Activated CD4-positive, alpha-beta T cell treated with anti-CD3 and anti-CD28 coated beads, Interleukin-2, amount 10 ng/mL, durations not matched to agents 24 days and 14 days (primary cell): ENCODE measurements around the gene ERG28. TPM values are rescaled to one million over a fixed set of nuclear protein-coding genes. Genes with fewer than 3 reads are reported as not detected.
"Not testable (repeated sequence)": the region's sequence is repeated elsewhere in the genome, so short reads cannot be mapped to it uniquely, and the experiment has no call there.

Experiments
- DNase-seq: peaks from one replicate; pipeline ENCODE4 v3.0.0; 2022
- H3K27ac Mint-ChIP-seq: one replicate; pipeline ENCODE4 v1.8.0; 2022; ENCODE audit warnings: mild to moderate bottlenecking, mixed read lengths
- H3K27me3 Mint-ChIP-seq: one replicate; pipeline ENCODE4 v1.8.0; 2022; ENCODE audit warnings: mixed read lengths
- H3K36me3 Mint-ChIP-seq: one replicate; pipeline ENCODE4 v1.8.0; 2022; ENCODE audit warnings: low read depth, mild to moderate bottlenecking, mixed read lengths
- H3K4me1 Mint-ChIP-seq: one replicate; pipeline ENCODE4 v1.8.0; 2021; ENCODE audit warnings: mixed read lengths
- H3K4me3 Mint-ChIP-seq: one replicate; pipeline ENCODE4 v1.8.0; 2022; ENCODE audit warnings: mild to moderate bottlenecking, moderate library complexity, mixed read lengths
- H3K9me3 Mint-ChIP-seq: one replicate; pipeline ENCODE4 v1.8.0; 2021; ENCODE audit warnings: mixed read lengths
- intact Hi-C: fragments of 100-400 bp; cut with micrococcal nuclease; formaldehyde crosslinking; loops from one replicate; pipeline ENCODE4 v1.15.1; 2023
- total RNA-seq: library from RNA; stranded (reverse); gene quantifications from 2 replicates; pipeline ENCODE4 v1.2.3, GENCODE V29; 2022

Gene ERG28, protein sequence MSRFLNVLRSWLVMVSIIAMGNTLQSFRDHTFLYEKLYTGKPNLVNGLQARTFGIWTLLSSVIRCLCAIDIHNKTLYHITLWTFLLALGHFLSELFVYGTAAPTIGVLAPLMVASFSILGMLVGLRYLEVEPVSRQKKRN
- total RNA-seq = 20.3 and 20.6 TPM in 2 replicates

- DNase-seq = peak; percentile 99
- peak within 1 kb of the TSS; percentile 95 for H3K4me3 Mint-ChIP-seq
- intact Hi-C loops = loop anchor here (1.0 to 10.0 kb wide), 7 partner anchors 118 to 1794 kb away; partner anchors contain the start of genes AHSA1, GPATCH2L, GSTZ1 and NEK9
- peaks cover 21% of the 10 kb centered on the region for H3K4me1 Mint-ChIP-seq
- no peaks in the 10 kb centered on the region for H3K9me3 Mint-ChIP-seq
- H3K27ac Mint-ChIP-seq = peak within 1 kb of the TSS; percentile 92
- H3K36me3 Mint-ChIP-seq = peaks cover 9% of the 10 kb centered on the region
- no peaks in the 10 kb centered on the region for H3K27me3 Mint-ChIP-seq
Observed at GRCh38 chr14:75660630-75661498, at the start of gene ERG28, which contains the start of gene TTLL5. ERG28 (minus strand) TSS chr14:75660876; CDS start chr14:75657502, 3,374 bp downstream. TTLL5 (plus strand) TSS chr14:75661246; CDS start chr14:75663150, 1,904 bp downstream.

- peaks cover 7% of the 10 kb centered on the region for H3K36me3 Mint-ChIP-seq
- H3K4me3 Mint-ChIP-seq = no peak overlapping the region
- no peaks in the 10 kb centered on the region for H3K27me3 Mint-ChIP-seq
- H3K27ac Mint-ChIP-seq = no peak overlapping the region
- intact Hi-C loops = loop anchor here (1.0 to 2.0 kb wide), 2 partner anchors 197 to 273 kb away; no protein-coding TSS in a partner anchor
- H3K4me1 Mint-ChIP-seq = no peaks in the 10 kb centered on the region
- H3K9me3 Mint-ChIP-seq = no peaks in the 10 kb centered on the region
- peak; percentile 88 for DNase-seq
Observed at GRCh38 chr14:75709207-75709812, 48.6 kb upstream of the ERG28 start.

- no peaks in the 10 kb centered on the region for H3K4me1 Mint-ChIP-seq
- no peak overlapping the region for H3K4me3 Mint-ChIP-seq
- no peaks in the 10 kb centered on the region for H3K27me3 Mint-ChIP-seq
- intact Hi-C loops = no loop called here
- DNase-seq = no peak
- H3K36me3 Mint-ChIP-seq = peaks cover 6% of the 10 kb centered on the region
- H3K9me3 Mint-ChIP-seq = no peaks in the 10 kb centered on the region
- H3K27ac Mint-ChIP-seq = no peak overlapping the region
Observed at GRCh38 chr14:75705014-75705413, 44.3 kb upstream of the ERG28 start.

DNA sequence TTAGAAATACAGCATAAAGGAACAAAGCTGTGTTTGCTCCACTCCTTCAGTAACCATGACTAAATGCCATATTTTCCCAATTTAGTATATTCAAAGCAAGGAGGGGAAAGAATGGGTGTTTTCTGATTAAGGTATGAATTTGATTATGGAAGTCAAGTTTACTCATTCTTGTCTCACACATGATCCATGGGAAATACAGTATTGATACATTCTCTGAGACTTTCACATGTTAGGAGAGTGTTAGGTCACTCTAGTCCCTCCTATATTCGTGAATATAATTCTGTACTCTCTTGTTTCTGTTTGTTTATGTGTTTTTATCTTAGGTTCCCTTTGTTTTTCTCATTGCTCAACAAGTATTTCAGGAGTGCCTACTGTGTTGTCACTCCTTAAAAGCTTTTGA is 42.8 kb upstream of the ERG28 start:
- Mint-ChIP-seq H3K27me3 (no peaks in the 10 kb centered on the region), H3K36me3 (peaks cover 12% of the 10 kb centered on the region), H3K4me3 (no peak overlapping the region), H3K9me3 (no peaks in the 10 kb centered on the region), H3K4me1 (no peaks in the 10 kb centered on the region), H3K27ac (no peak overlapping the region)
- intact Hi-C loops = no loop called here
- no peak for DNase-seq

DNA sequence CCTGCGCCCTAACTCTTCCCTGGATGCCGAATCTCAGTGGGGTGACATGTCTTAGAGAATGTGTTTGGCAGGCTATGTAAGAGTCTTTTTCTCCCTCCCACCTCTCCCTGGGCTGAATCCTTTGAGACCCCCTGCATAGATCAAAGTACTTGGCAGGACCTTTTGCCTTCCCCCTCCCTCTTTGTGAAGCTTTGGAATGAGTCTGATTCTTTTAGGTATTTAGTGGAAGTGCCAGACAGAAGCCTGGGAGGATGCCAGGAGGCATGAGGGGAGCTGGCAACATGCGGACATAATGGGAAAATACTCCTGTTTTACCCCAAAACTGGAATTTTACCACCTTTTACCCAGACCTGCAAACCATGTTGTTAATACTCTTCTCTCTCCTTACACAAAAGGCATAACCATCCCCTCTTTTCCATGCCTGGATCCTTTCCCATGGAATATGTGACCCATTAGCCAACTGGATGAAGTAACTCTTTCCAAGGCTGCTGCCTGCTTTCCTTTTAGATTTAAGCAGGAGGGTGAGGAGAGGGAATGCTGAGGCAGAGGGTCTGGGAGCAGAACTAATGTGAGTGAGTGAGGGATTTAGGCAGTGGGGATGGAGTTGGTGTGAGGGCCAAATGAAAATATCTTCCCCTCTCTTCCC is 42.1 kb upstream of the ERG28 start:
- Mint-ChIP-seq H3K36me3 (peaks cover 16% of the 10 kb centered on the region), H3K27me3 (no peaks in the 10 kb centered on the region), H3K4me1 (no peaks in the 10 kb centered on the region), H3K27ac (no peak overlapping the region), H3K4me3 (no peak overlapping the region), H3K9me3 (no peaks in the 10 kb centered on the region)
- no peak for DNase-seq
- intact Hi-C loops = no loop called here

DNA sequence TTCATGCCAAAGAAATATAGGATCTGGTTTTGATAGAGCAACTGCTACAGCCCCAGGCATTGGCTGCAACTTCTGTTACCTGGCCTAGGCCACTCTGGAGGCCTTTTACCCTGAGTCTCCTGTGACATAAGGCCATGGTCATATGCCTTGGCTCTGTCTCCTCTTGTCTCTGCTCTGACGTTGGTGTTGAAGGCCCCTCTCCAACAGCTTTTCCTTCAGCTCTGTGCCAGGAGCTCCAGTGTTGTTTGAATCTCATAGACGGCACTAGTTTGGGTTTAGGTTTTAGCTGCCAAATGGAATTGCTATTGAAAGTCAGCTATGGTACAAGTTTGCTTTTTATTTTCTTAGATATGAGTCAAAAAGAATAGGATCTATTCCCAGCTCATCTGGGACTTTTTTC is 41.4 kb upstream of the ERG28 start:
- Mint-ChIP-seq H3K27ac (no peak overlapping the region), H3K36me3 (peaks cover 16% of the 10 kb centered on the region), H3K27me3 (no peaks in the 10 kb centered on the region), H3K9me3 (no peaks in the 10 kb centered on the region), H3K4me3 (no peak overlapping the region), H3K4me1 (no peaks in the 10 kb centered on the region)
- DNase-seq = no peak
- intact Hi-C loops = no loop called here

DNA sequence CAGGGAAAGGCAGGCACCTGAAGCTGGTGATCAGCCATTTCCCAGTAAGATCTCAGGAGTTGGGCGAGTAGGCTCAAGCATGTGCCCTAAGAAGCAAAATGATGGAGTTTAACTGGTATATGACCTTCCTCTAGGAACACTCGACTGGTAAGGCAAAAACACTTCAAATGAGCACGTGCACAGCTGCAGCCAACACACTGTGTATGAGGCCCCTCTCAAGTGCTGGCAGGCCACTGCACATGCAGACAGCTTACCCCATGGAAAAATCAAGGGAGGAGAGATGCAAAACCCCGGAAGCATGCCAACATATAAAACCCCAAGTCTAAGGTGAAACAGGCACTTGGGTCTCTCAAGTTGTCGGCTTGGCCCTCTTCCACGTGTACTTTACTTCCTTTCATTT is 39.6 kb upstream of the ERG28 start:
- Mint-ChIP-seq H3K9me3 (no peaks in the 10 kb centered on the region), H3K27ac (no peak overlapping the region), H3K36me3 (peaks cover 25% of the 10 kb centered on the region), H3K27me3 (no peaks in the 10 kb centered on the region), H3K4me3 (no peak overlapping the region), H3K4me1 (no peaks in the 10 kb centered on the region)
- no peak for DNase-seq
- intact Hi-C loops = no loop called here

DNA sequence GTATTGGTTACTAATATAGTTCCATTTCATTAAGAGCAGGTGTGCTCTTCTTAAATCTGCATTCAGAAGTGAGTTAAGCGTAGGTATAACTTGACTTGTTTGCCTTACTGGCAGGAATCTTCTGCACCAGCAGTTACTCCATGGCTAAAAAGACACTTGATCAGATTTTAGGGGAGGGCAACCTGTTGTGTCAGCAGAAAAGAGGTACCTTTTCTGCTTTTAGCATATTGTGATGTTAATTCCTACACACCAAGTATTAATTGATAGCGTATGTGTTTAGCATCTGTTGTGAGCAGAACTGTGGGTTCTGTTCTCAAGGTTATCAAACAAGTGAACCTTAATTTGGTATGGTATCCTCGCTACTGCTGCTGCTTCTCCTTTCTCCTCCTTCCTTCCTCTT is 38.7 kb upstream of the ERG28 start:
- no peak for DNase-seq
- Mint-ChIP-seq H3K27me3 (no peaks in the 10 kb centered on the region), H3K27ac (no peak overlapping the region), H3K4me1 (no peaks in the 10 kb centered on the region), H3K36me3 (peaks cover 30% of the 10 kb centered on the region), H3K4me3 (no peak overlapping the region), H3K9me3 (no peaks in the 10 kb centered on the region)
- intact Hi-C loops = no loop called here

DNA sequence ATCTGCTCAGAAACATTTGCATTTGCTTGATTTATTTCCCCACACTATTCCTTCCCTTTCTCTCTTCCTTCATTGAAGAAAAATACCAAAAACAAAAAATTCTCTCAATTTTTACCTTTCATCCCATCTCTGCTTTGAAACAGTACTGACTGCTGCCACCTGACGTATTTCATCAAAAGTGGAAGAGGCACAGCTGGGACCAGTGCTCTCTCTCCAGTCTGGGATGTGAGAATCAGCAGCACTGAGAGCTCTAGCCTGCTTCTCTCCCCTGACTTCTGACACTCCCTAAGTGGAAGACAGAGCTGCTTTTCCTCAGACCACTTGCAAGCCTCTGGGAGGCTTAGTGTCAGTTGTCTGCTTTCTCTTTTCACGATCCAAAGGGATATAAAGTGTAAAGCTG is 37.2 kb upstream of the ERG28 start:
- intact Hi-C loops = no loop called here
- H3K27ac Mint-ChIP-seq = no peak overlapping the region
- no peaks in the 10 kb centered on the region for H3K27me3 Mint-ChIP-seq
- no peak overlapping the region for H3K4me3 Mint-ChIP-seq
- no peaks in the 10 kb centered on the region for H3K9me3 Mint-ChIP-seq
- DNase-seq = no peak
- H3K4me1 Mint-ChIP-seq = no peaks in the 10 kb centered on the region
- peaks cover 39% of the 10 kb centered on the region for H3K36me3 Mint-ChIP-seq

- no peak for DNase-seq
- Mint-ChIP-seq H3K27me3 (no peaks in the 10 kb centered on the region), H3K4me1 (no peaks in the 10 kb centered on the region), H3K9me3 (no peaks in the 10 kb centered on the region), H3K4me3 (no peak overlapping the region), H3K27ac (no peak overlapping the region), H3K36me3 (peaks cover 44% of the 10 kb centered on the region)
- intact Hi-C loops = no loop called here
Observed at GRCh38 chr14:75697386-75697785, 36.7 kb upstream of the ERG28 start.

GRCh38 chr14:75695025-75695424 is 34.3 kb upstream of the ERG28 start:
- H3K27ac Mint-ChIP-seq, DNase-seq, H3K4me3 Mint-ChIP-seq, H3K4me1 Mint-ChIP-seq, intact Hi-C loops, H3K9me3 Mint-ChIP-seq, H3K27me3 Mint-ChIP-seq: not testable (repeated sequence)
- H3K36me3 Mint-ChIP-seq = peaks cover 50% of the 10 kb centered on the region

DNA sequence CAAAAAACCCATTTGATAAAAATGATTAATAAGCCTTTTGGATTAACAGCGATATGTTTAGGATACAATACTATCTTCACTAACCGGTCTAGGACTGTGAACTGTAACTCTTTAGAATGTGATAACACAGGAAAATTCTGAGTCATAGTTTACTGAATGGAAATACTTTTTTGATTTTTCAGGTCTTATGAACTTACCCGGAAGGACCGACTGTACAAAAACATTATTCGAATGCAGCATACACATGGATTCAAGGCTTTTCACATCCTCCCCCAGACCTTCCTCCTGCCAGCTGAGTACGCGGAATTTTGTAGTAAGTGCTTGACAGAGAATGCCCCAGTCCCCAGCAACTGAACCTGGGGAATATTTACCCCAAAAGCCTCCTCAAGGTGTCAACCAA is 29.3 kb upstream of the ERG28 start:
- intact Hi-C loops = no loop called here
- no peak overlapping the region for H3K4me3 Mint-ChIP-seq
- peaks cover 8% of the 10 kb centered on the region for H3K4me1 Mint-ChIP-seq
- H3K27me3 Mint-ChIP-seq = no peaks in the 10 kb centered on the region
- no peak for DNase-seq
- peaks cover 36% of the 10 kb centered on the region for H3K36me3 Mint-ChIP-seq
- H3K27ac Mint-ChIP-seq = peak overlapping the region; percentile 9
- H3K9me3 Mint-ChIP-seq = no peaks in the 10 kb centered on the region

- no peak overlapping the region for H3K27ac Mint-ChIP-seq
- intact Hi-C loops = no loop called here
- no peak for DNase-seq
- H3K4me3 Mint-ChIP-seq = no peak overlapping the region
- no peaks in the 10 kb centered on the region for H3K27me3 Mint-ChIP-seq
- no peaks in the 10 kb centered on the region for H3K9me3 Mint-ChIP-seq
- peaks cover 30% of the 10 kb centered on the region for H3K36me3 Mint-ChIP-seq
- peaks cover 8% of the 10 kb centered on the region for H3K4me1 Mint-ChIP-seq
Observed at GRCh38 chr14:75689012-75689411, 28.3 kb upstream of the ERG28 start.

DNA sequence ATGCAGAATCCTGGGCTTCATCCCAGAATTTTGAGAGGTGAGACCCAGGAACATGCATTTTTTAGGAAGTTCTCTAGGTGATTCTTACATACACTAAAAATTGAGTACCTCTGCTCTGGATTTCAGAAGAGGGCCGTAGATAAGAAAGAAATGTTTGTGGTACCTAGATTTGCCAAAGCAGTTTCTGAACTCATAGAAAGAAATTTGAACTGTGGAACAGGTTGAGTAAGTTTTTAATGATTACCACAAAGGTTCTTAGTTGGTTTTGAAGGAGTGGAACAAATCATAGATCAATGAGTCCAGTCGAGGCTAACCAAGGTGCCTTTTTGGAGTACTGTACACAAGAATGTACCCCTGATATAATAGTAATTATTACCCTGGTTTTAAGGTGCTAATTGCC is 25.2 kb upstream of the ERG28 start:
- no peak overlapping the region for H3K4me3 Mint-ChIP-seq
- no peaks in the 10 kb centered on the region for H3K9me3 Mint-ChIP-seq
- H3K4me1 Mint-ChIP-seq = peaks cover 8% of the 10 kb centered on the region
- no peak overlapping the region for H3K27ac Mint-ChIP-seq
- no peak for DNase-seq
- H3K36me3 Mint-ChIP-seq = peaks cover 27% of the 10 kb centered on the region
- H3K27me3 Mint-ChIP-seq = no peaks in the 10 kb centered on the region
- intact Hi-C loops = no loop called here
